H9 (cell line): ENCODE data around the gene ANO2. TPM values are rescaled to one million over a fixed set of nuclear protein-coding genes. Genes with fewer than 3 reads are reported as not detected.

Source experiments
- DNase-seq: peaks from one replicate; pipeline ENCODE4 v3.0.0-alpha.2; 2017
- H2AFZ ChIP-seq: one replicate; pipeline ENCODE4 v1.6.1; 2013; ENCODE audit warnings: mild to moderate bottlenecking, low read length, control low read depth, moderate library complexity
- H2AK5ac ChIP-seq: 2 replicates; pipeline ENCODE4 v1.6.1; 2013; ENCODE audit warnings: low read length, control low read depth, mixed read lengths; ENCODE audit not compliant: insufficient read length
- H2BK120ac ChIP-seq: one replicate; pipeline ENCODE4 v1.6.1; 2013; ENCODE audit warnings: low read depth, mild to moderate bottlenecking, low read length, control low read depth, inconsistent platforms; ENCODE audit not compliant: poor library complexity, severe bottlenecking
- H2BK12ac ChIP-seq: 2 replicates; pipeline ENCODE4 v1.6.1; 2013; ENCODE audit warnings: low read length, control low read depth, mixed read lengths, low read depth; ENCODE audit not compliant: insufficient read length
- H2BK15ac ChIP-seq: 2 replicates; pipeline ENCODE4 v1.6.1; 2013; ENCODE audit warnings: low read depth, low read length, control low read depth
- H2BK20ac ChIP-seq: one replicate; pipeline ENCODE4 v1.6.1; 2013; ENCODE audit warnings: low read depth, mild to moderate bottlenecking, low read length, control low read depth, inconsistent platforms; ENCODE audit not compliant: poor library complexity, severe bottlenecking
- H2BK5ac ChIP-seq: 2 replicates; pipeline ENCODE4 v1.6.1; 2013; ENCODE audit warnings: low read length, control low read depth, mixed read lengths; ENCODE audit not compliant: insufficient read length
- H3K14ac ChIP-seq: 2 replicates; pipeline ENCODE4 v1.6.1; 2013; ENCODE audit warnings: low read length, control low read depth; ENCODE audit not compliant: insufficient read depth
- H3K18ac ChIP-seq: 2 replicates; pipeline ENCODE4 v1.6.1; 2013; ENCODE audit warnings: low read depth, mild to moderate bottlenecking, mixed read lengths, low read length, control low read depth; ENCODE audit not compliant: insufficient read length
- H3K23ac ChIP-seq: 2 replicates; pipeline ENCODE4 v1.6.1; 2013; ENCODE audit warnings: low read length, control low read depth, mixed read lengths, low read depth; ENCODE audit not compliant: insufficient read length
- H3K23me2 ChIP-seq: 2 replicates; pipeline ENCODE4 v1.6.1; 2013; ENCODE audit warnings: low read depth, mild to moderate bottlenecking, mixed read lengths, low read length, control low read depth; ENCODE audit not compliant: insufficient read length, poor library complexity, severe bottlenecking
- H3K27ac ChIP-seq: 2 replicates; pipeline ENCODE4 v1.5.1; 2013; ENCODE audit warnings: low read length, control low read depth, mixed read lengths, low read depth; ENCODE audit not compliant: insufficient read length
- H3K27me3 ChIP-seq: 2 replicates; pipeline ENCODE4 v1.6.1; 2013; ENCODE audit warnings: low read length, control low read depth, inconsistent platforms; ENCODE audit not compliant: insufficient read depth
- H3K4ac ChIP-seq: 2 replicates; pipeline ENCODE4 v1.6.1; 2013; ENCODE audit warnings: low read depth, mild to moderate bottlenecking, control low read depth, inconsistent platforms, low read length, moderate library complexity
- H3K4me1 ChIP-seq: 2 replicates; pipeline ENCODE4 v1.6.1; 2013; ENCODE audit warnings: low read length, control low read depth, inconsistent platforms; ENCODE audit not compliant: insufficient read depth
- H3K4me2 ChIP-seq: 2 replicates; pipeline ENCODE4 v1.6.1; 2013; ENCODE audit warnings: low read length, control low read depth, mixed read lengths; ENCODE audit not compliant: insufficient read length, insufficient read depth
- H3K56ac ChIP-seq: 2 replicates; pipeline ENCODE4 v1.6.1; 2013; ENCODE audit warnings: low read depth, mild to moderate bottlenecking, mixed read lengths, low read length, control low read depth; ENCODE audit not compliant: insufficient read length
- H3K79me1 ChIP-seq: 2 replicates; pipeline ENCODE4 v1.6.1; 2013; ENCODE audit warnings: low read depth, mild to moderate bottlenecking, moderate library complexity, low read length, control low read depth, inconsistent platforms; ENCODE audit not compliant: insufficient read depth, poor library complexity, severe bottlenecking
- H3K79me2 ChIP-seq: 2 replicates; pipeline ENCODE4 v1.6.1; 2013; ENCODE audit warnings: low read length, control low read depth, inconsistent platforms; ENCODE audit not compliant: insufficient read depth
- H3K9ac ChIP-seq: 2 replicates; pipeline ENCODE4 v1.6.1; 2013; ENCODE audit warnings: low read length, control low read depth, mixed read lengths; ENCODE audit not compliant: insufficient read length; ENCODE audit errors: extremely low read depth
- H3K9me3 ChIP-seq: one replicate; pipeline ENCODE4 v1.6.1; 2013; ENCODE audit warnings: low read depth, low read length, inconsistent platforms; ENCODE audit not compliant: control insufficient read depth
- H3T11ph ChIP-seq: one replicate; pipeline ENCODE4 v1.6.1; 2013; ENCODE audit warnings: mild to moderate bottlenecking, low read length, control low read depth, inconsistent platforms
- H4K20me1 ChIP-seq: one replicate; pipeline ENCODE4 v1.6.1; 2013; ENCODE audit not compliant: control insufficient read depth, insufficient read length, insufficient read depth
- H4K5ac ChIP-seq: 2 replicates; pipeline ENCODE4 v1.6.1; 2013; ENCODE audit warnings: low read depth, mild to moderate bottlenecking, mixed read lengths, low read length, control low read depth; ENCODE audit not compliant: insufficient read length
- H4K8ac ChIP-seq: replicated peaks from 2 replicates; pipeline ENCODE4 v1.6.1; 2013; ENCODE audit warnings: low read length, control low read depth, mixed read lengths, low read depth; ENCODE audit not compliant: insufficient read length
- H4K91ac ChIP-seq: 2 replicates; pipeline ENCODE4 v1.6.1; 2013; ENCODE audit warnings: low read depth, mild to moderate bottlenecking, moderate library complexity, mixed read lengths, low read length, control low read depth; ENCODE audit not compliant: insufficient read length
- H3K27ac Mint-ChIP-seq, 3 experiments: 2 replicates in 2 of 3; 3 replicates in 1 of 3; pipeline ENCODE4 v1.8.0; 2020 to 2021; ENCODE audit warnings: mixed read lengths in 3 of 3, mild to moderate bottlenecking in 1 of 3, moderate library complexity in 1 of 3
- H3K27me3 Mint-ChIP-seq: 2 replicates; pipeline ENCODE4 v1.8.0; 2021; ENCODE audit warnings: low read depth, mild to moderate bottlenecking, moderate library complexity, mixed read lengths
- H3K36me3 Mint-ChIP-seq, 3 experiments: 2 replicates in 2 of 3; 3 replicates in 1 of 3; pipeline ENCODE4 v1.8.0; 2020 to 2021; ENCODE audit warnings: low read depth in 3 of 3, mixed read lengths in 3 of 3; ENCODE audit not compliant: insufficient read depth in 1 of 3
- H3K4me1 Mint-ChIP-seq, 2 experiments: 2 replicates each; pipeline ENCODE4 v1.8.0; 2020; ENCODE audit warnings: mixed read lengths in 2 of 2
- H3K4me3 Mint-ChIP-seq, 2 experiments: 2 replicates in 1 of 2; 3 replicates in 1 of 2; pipeline ENCODE4 v1.8.0; 2020 to 2021; ENCODE audit warnings: mild to moderate bottlenecking in 2 of 2, mixed read lengths in 2 of 2, moderate library complexity in 1 of 2
- H3K9me3 Mint-ChIP-seq, 2 experiments: 2 replicates in 1 of 2; 3 replicates in 1 of 2; pipeline ENCODE4 v1.8.0; 2020; ENCODE audit warnings: mild to moderate bottlenecking in 2 of 2, mixed read lengths in 2 of 2, moderate library complexity in 1 of 2
- WGBS: extraction: QIAGEN DNeasy Blood & Tissue Kit; methylation state at CpG from one replicate; pipeline ENCODE4 v1.1.7; 2013; ENCODE audit warnings: missing lambda C conversion rate, low lambda C conversion rate, mixed read lengths; ENCODE audit not compliant: insufficient read length; ENCODE audit errors: extremely low coverage; 5-methylcytosine and 5-hydroxymethylcytosine counted together
- total RNA-seq: library from RNA; stranded (reverse); gene quantifications from 2 replicates; pipeline ENCODE4 v1.2.1, GENCODE V29; 2021
- TF ChIP-seq, protein P1 (sequence below): fragments of 200-600 bp; sonication (generic); conservative IDR thresholded peaks from 3 replicates; pipeline ENCODE4 v1.8.0; 2021; ENCODE audit warnings: antibody characterized with exemption, mild to moderate bottlenecking

The ANO2 gene
- total RNA-seq, 1 experiment from 2014 or later = 3.8 TPM

- no peak overlapping the region for H3K27ac Mint-ChIP-seq
- peaks cover 21 to 28% of the 10 kb centered on the region in 2 experiments for H3K4me1 Mint-ChIP-seq
- H3K18ac ChIP-seq = no peak overlapping the region
- H3K9me3 Mint-ChIP-seq = peaks cover 0 to 5% of the 10 kb centered on the region in 2 experiments; a peak in 1 of 5 replicates
- no peaks in the 10 kb centered on the region for H3K9me3 ChIP-seq
- no peaks in the 10 kb centered on the region for H3K79me2 ChIP-seq
- no peak overlapping the region for H2BK12ac ChIP-seq
- H3K27ac ChIP-seq = no peak overlapping the region
- H3K4me2 ChIP-seq = no peak overlapping the region
- H2BK120ac ChIP-seq = no peak overlapping the region
- H2BK20ac ChIP-seq = no peak overlapping the region
- no peak for DNase-seq
- no peak overlapping the region for H3K56ac ChIP-seq
- H3K9ac ChIP-seq = no peak overlapping the region
- TF ChIP-seq, protein P1, sequence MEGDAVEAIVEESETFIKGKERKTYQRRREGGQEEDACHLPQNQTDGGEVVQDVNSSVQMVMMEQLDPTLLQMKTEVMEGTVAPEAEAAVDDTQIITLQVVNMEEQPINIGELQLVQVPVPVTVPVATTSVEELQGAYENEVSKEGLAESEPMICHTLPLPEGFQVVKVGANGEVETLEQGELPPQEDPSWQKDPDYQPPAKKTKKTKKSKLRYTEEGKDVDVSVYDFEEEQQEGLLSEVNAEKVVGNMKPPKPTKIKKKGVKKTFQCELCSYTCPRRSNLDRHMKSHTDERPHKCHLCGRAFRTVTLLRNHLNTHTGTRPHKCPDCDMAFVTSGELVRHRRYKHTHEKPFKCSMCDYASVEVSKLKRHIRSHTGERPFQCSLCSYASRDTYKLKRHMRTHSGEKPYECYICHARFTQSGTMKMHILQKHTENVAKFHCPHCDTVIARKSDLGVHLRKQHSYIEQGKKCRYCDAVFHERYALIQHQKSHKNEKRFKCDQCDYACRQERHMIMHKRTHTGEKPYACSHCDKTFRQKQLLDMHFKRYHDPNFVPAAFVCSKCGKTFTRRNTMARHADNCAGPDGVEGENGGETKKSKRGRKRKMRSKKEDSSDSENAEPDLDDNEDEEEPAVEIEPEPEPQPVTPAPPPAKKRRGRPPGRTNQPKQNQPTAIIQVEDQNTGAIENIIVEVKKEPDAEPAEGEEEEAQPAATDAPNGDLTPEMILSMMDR = no peak
- no peaks in the 10 kb centered on the region for H3K23me2 ChIP-seq
- no peak overlapping the region for H2AK5ac ChIP-seq
- no CpG with 5 or more reads among the region's 6 CpGs for WGBS
- no peaks in the 10 kb centered on the region for H3K79me1 ChIP-seq
- no peaks in the 10 kb centered on the region for H3K27me3 ChIP-seq
- H3T11ph ChIP-seq = no peak overlapping the region
- no peaks in the 10 kb centered on the region for H3K4me1 ChIP-seq
- no peak overlapping the region for H2AFZ ChIP-seq
- H3K27me3 Mint-ChIP-seq = peaks cover 2% of the 10 kb centered on the region
- peaks cover 0 to 10% (median 7%) of the 10 kb centered on the region in 3 experiments; a peak in 4 of 7 replicates for H3K36me3 Mint-ChIP-seq
- no peak overlapping the region for H3K4me3 Mint-ChIP-seq
- no peak overlapping the region for H2BK5ac ChIP-seq
- H3K14ac ChIP-seq = no peak overlapping the region
- H4K5ac ChIP-seq = no peak overlapping the region
- H4K20me1 ChIP-seq = no peaks in the 10 kb centered on the region
- H3K23ac ChIP-seq = no peak overlapping the region
- H4K8ac ChIP-seq = no peak overlapping the region
- H2BK15ac ChIP-seq = no peak overlapping the region
- H4K91ac ChIP-seq = no peak overlapping the region
- H3K4ac ChIP-seq = no peak overlapping the region
These were observed 387.9 kb downstream of the ANO2 start for GRCh38 chr12:5556946-5557673.
